ENCODE results near the gene ACAA2.

- TF ChIP-seq CTCF (IDR thresholded peaks at IDR 0.05; ENCODE audit: insufficient read depth, low read length) (no peak), SPI1 (IDR thresholded peaks at IDR 0.05; ENCODE audit: borderline replicate concordance, low read depth) (peak; percentile 41; the same call in 1 of the 2 replicates), REST (IDR thresholded peaks at IDR 0.05; ENCODE audit: insufficient replicate concordance, low read depth) (no peak), POLR2AphosphoS5 (IDR thresholded peaks at IDR 0.05; ENCODE audit: low read depth) (no peak), GABPA (IDR thresholded peaks at IDR 0.05; ENCODE audit: low read depth) (0 out of 2 replicates have a peak, but pooled peaks have one; percentile 19)
These were observed at the start of gene ACAA2 for GRCh38 chr18:49813319-49814146.
